Central memory CD4-positive, alpha-beta T cell (primary cell): ENCODE measurements around the gene NUDT22.

Experiments used
- DNase-seq: peaks from one replicate; pipeline ENCODE4 v3.0.0; 2022

NUDT22 gene

DNA sequence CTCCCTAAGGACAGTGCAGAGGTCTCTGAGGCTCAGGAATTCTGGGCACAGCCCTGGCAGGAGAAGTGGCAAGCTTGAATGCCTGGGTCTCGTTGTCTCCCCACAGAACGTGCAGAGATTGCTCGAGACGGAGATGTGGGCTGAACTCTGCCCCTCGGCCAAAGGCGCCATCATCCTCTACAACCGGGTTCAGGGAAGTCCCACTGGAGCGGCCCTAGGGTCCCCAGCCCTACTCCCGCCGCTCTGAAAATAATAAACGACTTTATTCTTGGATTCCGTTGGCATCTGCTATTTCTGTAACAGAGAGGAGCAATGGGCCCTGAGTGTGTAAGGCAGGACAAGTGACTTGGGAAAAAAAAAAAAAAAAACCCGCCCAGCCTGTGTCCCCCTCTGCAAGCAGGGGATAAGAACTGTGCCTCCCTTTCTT lies 3.7 kb downstream of the NUDT22 start:
- DNase-seq, result no peak

DNA sequence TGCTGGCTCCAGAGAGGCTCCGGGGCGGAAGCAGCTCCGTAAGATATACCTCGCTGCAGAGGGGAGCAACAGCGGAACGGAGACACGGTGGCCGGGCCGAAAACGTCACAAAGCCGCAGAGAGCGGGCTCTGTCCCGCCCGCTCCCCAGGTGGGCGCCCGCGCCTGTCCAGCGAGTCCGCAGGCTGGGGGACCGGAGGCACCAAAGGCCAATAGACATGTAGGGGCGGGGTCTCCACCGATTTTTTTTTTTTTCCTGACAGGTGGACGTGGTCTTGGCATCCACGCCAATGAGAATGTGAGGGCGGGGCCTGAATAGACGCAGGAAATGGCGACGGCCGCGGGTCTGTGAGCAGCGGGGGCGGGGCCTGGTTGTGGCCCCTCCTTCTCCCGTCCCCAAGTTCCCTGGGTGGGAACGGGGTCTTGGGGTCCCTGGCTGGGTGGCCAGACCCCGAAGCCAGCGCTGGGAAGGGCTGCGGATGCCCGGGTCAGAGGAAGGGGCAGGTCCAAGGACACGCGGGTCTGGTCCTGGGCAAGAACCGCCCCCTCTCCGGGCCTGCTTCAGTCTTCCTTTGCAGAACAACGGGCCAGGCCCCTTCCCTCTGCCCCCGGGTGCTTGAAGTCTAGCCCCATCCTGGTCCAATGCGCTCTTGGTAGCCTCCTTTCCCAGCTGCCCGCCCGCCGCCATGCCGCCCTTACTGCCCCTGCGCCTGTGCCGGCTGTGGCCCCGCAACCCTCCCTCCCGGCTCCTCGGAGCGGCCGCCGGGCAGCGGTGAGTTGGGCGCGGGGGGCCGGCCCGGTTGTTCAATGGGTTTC lies 4.3 kb downstream of the NUDT22 start, which contains the start of gene DNAJC4:
TSS of gene DNAJC4 (plus strand) at position 378 of the 814 bp plus-strand sequence. CDS start at position 685, 307 bp downstream.
- DNase-seq, result peak; percentile 85

DNA sequence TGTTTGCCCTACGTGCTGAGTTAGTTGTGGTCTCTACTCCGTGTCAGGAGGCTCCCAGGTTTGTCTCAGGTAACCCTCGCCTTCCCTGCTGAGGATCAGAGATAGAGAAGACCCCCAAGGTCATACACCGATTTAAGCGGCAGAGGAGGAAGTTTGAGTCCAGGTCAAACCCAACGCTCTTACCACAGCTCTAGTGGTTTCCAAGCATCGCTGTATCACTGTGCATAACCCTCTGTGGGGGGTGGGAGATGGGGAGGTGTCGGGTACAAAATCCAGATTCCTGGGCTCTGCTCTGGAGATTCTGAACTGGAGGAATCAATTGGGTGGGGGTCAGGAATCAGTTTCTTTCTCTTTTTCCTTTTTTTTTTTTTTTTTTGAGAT lies 4.9 kb downstream of the NUDT22 start:
- DNase-seq, result no peak

DNA sequence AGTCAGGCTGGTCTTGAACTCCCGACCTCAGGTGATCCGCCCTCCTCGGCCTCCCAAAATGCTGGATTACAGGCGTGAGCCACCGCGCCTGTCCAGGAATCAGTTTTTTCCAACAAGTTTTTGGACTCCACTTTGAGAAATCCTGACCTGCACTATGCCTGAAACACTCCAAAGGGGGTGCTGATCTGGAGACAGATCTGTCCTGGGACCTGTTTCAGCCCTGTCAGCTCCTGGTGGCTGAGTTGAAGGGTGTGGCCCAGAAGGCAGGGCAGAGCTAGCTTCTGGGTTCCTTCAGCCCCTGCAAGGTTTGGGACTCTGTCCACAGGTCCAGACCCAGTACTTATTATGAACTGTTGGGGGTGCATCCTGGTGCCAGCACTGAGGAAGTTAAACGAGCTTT lies 5.5 kb downstream of the NUDT22 start:
- DNase-seq, result no peak

DNA sequence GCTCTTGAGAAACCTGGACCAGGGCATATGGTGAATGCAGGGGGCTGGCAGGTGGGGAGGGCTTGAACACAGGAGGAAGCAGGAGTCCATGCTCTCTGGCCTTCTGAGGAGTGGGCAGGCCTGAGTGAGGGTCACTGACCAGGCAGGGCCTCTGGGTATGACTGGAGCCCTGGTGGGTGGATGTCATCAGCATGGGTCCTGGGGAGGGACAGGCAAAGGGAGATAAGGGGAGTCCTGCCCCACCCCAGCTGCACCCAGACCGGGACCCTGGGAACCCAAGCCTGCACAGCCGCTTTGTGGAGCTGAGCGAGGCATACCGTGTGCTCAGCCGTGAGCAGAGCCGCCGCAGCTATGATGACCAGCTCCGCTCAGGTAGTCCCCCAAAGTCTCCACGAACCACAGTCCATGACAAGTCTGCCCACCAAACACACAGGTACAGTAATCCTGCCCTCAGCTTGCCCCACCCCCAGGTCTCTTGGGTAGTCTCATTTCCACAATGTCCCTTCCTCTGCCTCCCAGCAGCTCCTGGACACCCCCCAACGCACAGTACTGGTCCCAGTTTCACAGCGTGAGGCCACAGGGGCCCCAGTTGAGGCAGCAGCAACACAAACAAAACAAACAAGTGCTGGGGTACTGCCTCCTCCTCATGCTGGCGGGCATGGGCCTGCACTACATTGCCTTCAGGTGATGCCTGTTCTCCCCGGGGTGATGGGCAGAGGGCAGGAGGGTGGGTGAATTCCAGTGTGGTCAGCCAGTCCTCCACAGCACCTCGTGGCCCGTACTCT lies 6.3 kb downstream of the NUDT22 start:
- DNase-seq, result no peak

DNA sequence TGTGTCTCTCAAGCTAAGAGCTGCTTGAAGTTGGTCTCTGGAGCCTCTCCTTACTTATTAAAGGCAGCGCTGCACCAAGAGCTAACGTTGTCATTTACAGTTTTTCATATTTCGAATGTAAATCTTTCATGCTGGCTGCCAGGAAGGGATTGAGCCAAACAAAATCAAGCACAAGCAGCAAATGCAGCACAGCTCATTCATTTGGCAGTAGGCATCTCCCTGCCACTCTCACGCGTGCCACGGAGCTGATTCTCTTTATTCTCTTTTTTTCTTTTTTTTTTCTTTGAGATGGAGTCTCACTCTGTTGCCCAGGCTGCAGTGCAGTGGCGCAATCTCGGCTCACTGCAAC lies 6.9 kb downstream of the NUDT22 start:
- no peak for DNase-seq

DNA sequence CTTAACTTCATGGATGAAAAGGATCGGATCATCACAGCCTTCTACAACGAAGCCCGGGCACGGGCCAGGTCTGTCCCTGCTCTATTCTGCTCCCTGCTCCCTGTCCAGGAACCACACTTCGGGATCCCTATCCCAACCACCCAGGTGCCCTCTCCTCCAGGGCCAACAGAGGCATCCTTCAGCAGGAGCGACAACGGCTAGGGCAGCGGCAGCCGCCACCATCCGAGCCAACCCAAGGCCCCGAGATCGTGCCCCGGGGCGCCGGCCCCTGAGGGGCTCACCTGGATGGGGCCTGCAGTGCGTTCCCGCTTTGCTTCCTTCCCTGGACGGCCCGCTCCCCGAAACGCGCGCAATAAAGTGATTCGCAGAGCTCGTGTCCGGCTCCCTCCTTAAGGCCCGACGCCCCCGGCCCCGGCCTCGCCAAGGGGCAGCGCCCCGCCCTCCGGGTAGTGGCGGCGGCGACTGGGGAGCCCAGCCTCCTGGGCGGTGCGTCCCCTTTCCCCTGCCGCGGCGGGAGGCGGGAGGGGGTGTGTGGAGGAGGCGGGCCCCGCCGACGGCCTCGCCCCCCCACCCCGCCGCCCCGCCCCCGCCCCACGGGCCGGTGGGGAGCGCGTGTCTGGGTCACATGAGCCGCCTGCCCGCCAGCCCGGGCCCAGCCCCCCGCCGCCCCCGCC lies 8.0 kb downstream of the NUDT22 start, which contains the start of gene VEGFB:
TSS of gene VEGFB (plus strand) at position 672 of the 674 bp plus-strand sequence. CDS start 250 bp downstream, outside the sequence.
- peak; percentile 67 for DNase-seq

DNA sequence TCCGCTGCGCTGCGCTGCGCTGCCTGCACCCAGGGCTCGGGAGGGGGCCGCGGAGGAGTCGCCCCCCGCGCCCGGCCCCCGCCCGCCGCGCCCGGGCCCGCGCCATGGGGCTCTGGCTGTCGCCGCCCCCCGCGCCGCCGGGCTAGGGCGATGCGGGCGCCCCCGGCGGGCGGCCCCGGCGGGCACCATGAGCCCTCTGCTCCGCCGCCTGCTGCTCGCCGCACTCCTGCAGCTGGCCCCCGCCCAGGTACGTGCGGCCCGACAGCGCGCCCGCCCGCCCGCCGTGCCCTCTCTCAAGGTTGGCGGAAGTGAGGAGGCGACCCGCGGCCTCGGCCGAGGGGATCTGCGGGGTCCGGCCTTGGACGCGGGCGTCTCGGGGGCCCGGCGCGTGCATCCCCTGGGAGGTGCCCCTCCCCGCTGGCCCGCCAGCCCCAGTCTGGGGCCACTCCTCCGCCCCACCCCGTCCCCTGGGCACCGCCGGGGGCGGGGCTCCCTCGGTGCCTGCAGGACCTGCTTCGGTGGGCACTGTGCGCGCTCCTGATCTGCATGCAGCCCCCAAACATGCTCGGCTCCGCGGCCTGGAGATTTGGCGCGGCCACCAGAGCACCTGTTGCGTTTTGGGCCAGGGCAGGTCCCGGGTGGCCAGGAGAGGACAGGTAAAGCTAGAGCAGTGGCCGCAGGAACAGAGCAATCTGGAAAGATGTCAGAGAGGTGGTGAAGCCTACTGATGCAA lies 8.7 kb downstream of the NUDT22 start:
- peak; percentile 56 for DNase-seq

DNA sequence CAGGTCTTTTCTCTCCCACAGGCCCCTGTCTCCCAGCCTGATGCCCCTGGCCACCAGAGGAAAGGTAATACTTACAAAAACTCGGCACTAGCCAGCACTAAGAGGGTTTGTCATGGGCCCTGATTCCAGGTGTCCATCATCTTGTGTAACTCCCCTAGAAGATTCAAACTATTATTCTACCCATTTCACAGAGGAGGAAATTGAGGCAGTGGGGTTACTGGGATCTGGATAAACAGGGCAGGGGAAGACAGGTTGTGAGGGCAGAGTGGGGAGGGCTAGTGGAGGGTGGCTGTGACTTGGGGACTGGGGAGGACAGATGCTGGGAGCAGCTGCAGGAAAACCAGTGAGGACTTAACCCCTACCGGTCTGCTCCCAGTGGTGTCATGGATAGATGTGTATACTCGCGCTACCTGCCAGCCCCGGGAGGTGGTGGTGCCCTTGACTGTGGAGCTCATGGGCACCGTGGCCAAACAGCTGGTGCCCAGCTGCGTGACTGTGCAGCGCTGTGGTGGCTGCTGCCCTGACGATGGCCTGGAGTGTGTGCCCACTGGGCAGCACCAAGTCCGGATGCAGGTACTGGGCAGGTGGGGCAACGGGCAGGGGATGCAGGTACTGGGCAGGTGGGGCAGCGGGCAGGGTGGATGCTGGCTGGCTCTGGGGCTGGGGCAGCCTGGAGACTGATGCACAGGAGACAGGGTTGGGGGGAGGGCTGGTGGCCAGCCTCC lies 9.5 kb downstream of the NUDT22 start:
- no peak for DNase-seq

DNA sequence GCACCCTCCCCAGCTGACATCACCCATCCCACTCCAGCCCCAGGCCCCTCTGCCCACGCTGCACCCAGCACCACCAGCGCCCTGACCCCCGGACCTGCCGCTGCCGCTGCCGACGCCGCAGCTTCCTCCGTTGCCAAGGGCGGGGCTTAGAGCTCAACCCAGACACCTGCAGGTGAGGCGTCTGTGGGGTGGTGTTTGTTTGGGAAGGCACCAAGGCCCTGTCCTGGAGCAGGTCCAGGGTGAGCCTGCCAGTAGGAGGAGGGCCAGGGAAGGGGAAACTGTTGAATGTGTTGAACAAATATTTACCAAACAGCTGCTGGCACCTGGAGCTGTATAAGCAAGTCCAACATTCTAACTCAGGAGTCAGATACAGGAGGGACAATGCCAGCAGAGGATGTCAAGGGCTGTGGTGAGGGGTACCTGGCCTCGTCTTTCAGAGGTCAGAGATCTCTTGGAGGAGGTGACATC lies 11.4 kb downstream of the NUDT22 start:
- no peak for DNase-seq

DNA sequence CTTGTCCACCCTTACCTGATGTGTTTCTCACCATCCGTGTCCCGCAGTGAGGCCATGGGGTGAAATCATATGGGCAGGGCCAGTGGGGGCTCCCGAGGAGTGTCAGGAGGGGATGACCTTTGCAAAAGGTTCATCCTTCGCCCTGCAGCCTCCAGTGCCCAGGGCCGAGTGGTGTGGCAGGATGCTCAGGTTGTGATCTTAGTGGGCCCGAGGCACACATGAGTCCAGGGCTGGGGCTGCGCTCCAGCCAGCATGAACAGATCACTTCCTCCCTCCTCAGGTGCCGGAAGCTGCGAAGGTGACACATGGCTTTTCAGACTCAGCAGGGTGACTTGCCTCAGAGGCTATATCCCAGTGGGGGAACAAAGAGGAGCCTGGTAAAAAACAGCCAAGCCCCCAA lies 12.0 kb downstream of the NUDT22 start:
- no peak for DNase-seq

DNA sequence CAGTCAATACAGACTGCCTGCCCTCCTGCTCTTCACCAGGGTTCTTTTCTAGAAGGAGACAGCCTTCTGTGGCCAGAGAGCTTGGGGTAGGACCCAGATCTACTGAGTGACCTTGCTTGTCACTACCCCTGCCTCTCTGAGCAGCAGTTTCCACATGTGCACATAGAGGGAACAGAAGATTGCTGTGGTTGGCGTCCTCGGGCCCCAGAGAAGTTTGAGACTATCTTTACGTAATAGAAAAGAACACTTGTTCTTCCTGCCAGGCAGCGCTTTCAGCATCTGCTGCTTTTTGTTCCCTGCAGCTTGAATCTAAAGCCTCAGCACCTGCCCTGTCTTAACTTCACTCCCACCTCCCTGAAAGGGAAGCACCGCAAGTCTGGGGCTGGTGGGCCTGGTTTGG lies 12.9 kb downstream of the NUDT22 start:
- no peak for DNase-seq

DNA sequence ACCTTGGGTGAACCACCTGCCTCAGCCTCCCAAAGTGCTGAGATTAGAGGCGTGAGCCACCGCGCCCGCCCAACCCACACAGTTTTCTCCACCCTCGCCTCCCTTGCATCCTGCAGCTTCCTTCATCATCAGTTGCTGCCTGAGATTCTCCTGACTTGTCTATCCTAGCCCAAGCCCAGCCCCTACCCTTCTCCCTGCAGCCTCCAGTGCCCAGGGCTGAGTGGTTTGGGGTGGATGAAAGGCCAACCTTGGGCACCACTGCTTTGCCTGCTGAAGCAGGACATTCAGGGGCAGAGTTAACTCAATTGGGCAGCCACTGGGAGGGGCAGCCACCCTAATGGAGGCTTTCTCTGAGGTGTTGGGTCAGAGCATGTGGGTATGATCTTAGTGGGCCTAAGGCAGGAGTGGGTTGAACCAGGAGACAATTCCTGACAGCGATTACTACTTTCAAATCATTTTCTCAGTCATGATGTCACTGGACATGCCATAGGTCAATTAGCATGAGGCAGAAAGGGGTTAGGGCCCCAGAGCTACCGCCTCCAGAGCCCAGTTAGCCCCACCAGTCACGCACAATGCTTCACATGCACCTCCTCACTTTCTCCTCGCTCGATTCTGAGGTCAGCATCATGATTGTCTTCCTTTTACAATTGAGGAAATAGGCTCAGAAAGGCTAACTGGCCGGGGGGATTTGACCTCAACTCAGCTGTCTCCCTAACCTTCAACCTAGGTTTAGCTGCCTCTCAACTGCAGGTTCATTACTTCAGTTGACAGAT lies 13.8 kb downstream of the NUDT22 start:
- DNase-seq, result no peak

DNA sequence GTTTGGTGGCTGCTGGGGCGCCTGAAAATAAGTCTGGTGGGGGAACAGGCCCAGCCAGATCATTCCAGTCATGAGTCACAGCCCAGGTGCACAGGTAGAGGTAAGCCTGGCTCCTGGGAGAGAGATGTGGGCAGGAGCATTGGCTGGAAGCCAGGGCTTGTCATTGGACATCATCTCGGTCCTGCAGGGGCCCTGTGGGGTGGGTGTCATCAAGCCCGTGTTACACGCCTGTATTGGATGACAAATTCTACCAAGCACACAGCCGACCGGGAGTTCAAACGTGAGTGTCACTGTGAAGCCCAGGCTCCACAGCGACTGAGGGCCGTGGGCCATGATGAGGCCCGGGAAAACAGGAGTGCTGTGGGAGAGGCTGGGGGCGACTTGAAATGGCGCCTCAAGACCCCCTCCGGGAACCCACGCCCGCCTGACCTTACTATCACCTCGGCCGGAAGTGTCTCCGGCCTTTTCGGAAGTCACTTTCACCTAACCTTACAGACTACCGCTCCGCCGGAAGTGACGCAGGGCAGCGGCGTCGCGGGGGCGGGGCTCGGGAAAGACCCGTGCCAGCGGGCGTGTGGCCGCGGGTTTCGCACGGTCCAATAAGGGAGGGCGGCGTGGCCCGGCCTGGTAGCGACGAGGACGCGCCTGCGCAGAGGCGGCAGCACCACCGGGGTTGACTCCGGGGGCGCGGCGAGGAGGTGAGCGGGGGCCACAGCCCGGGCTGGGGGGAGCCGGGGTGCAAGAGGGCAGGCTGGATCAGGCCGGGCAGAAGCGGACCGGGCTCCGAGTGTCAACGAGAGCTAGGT lies 14.6 kb downstream of the NUDT22 start, which contains the start of gene FKBP2:
TSS of gene FKBP2 (plus strand) at position 661 of the 806 bp plus-strand sequence. CDS start 1,293 bp downstream, outside the sequence.
- DNase-seq, result peak; percentile 99

DNA sequence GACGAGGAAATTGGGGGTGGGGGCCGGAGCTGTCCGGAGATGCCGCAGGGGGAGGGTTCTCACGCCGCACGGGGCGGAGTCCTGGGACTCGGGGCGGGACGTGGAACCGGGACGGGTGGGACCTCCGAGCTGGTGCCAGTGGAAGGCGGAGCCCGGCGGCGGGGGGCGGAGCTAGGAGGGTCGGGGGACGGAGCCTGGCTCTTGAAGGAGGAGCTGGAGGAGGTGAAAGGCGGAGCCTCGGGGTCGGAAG lies 15.1 kb downstream of the NUDT22 start:
- peak; percentile 100 for DNase-seq

DNA sequence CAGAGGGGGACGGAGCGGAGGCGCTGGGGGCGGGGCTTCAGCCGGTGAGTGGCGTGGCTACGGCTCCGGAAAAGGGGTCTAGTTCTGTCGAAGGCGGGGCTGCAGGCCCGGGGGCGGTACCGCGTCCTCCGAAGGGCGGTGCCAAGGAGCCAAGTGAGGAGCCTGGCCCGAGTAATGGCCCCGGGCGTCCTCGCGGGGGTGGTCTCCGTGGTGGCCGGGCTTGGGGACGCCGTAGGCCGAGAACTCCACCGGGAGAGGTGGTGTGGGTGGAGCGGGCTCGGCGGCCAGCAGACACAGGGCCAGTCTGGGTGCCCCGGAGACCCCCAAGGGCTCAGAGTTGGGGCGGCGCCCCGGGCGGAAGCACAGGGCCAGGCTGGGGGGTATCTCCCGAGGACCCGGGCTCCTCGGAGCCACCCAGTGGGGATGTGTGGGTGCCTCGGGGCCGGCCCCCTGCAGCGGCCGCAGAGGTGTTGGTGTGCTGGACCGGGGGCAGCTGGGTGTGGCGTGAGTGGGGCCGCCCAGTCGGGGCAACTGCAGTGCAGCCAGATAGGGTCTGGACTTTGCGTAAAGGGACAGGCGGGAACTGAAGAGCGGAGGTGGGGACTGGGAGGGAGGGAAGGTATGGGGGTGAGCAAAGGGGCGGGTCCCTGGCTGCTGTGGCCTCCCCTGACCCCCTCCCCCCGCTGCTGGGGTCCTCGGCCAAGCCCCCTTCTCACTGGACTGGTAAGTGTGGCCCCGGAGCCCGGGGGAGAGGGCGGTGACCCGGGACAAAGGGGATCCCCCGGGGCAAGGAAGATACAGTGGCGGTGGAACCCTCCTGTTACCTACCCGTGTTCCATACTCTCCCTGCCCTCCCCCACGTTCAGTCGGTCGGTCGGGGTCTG lies 15.7 kb downstream of the NUDT22 start:
- no peak for DNase-seq

DNA sequence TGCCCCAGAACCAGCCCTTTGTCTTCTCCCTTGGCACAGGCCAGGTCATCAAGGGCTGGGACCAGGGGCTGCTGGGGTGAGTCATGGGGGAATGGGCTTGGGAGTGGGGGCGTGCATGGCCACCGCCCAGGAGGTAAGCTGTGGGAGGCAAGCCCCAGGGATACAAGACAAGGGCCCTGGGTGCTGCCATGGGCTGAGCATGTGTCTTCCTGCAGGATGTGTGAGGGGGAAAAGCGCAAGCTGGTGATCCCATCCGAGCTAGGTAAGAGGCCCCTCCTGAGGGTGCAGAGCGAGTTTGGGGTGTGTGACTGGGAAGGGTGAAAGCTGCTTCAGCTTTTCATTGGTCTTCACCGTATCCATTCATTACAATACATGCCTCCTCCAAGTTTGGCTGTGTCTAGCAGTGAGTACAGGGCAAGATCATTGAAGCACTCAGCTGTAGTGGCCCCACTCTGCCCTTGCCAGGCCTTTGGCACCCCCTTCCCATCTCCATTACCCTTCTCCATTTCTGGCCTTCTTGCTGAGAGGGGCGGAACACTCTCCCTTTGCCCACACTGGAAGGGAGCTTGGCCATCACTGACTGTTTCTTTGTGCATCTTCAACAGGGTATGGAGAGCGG lies 17.3 kb downstream of the NUDT22 start:
- DNase-seq, result no peak

DNA sequence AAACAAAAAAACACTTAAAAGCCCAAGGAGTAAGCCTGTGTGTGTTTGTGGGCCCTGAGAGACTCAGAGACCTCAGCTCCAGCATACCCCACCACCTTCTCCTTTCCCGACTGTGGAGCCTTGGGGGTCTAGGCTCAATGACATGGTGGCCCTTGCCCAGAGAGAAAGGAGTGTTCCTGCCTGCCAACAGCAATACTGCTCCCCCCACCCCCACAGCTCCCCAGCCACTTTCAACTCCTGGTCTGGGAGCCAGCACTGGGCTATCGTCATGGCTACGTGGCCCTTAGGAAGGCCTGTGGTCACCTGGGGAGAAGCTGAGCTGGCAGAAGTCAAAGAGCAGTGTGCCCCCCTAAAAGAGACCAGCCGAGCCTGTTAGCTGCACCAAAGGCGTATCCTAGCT lies 18.0 kb downstream of the NUDT22 start:
- no peak for DNase-seq

DNA sequence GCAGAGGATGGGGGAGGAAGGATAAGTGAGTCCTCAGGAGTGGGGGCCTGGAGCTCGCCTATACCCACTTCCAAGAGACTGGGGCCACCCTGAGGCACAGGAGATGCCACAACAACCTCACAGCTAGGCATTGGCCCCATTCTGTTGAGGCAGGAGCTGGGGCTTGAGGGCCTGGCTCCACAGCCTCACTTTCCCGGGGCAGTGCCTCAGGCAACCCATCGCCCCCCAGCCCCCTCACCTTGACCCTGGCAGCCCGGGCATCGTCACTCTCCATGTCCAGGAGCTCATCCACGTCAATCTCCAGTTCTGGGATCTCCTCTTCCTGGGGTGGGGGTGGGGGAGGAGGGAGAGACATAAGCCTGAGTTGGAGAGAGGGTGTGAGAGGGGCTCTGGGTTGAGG lies 18.9 kb downstream of the NUDT22 start:
- DNase-seq, result no peak
